Neural cell (in vitro differentiated cells): Measurements from ENCODE around the gene SLC24A3.

Experiments
- CTCF ChIP-seq: fragments of 450-650 bp; IDR thresholded peaks from 2 replicates; pipeline ENCODE4 v1.5.1; 2014; ENCODE audit warnings: antibody characterized with exemption, mild to moderate bottlenecking, moderate library complexity; ENCODE audit not compliant: poor library complexity, severe bottlenecking
- EP300 ChIP-seq: fragments of 450-650 bp; conservative IDR thresholded peaks from 2 replicates; pipeline ENCODE4 v1.6.1; 2014; ENCODE audit warnings: antibody characterized with exemption, mild to moderate bottlenecking, moderate library complexity; ENCODE audit not compliant: poor library complexity, severe bottlenecking
- EZH2 ChIP-seq: fragments of 200-600, 300-800 bp; shearing (Covaris generic), sonication (generic); IDR thresholded peaks from 2 replicates; pipeline ENCODE4 v1.6.1; 2014; ENCODE audit warnings: antibody characterized with exemption, low read length, borderline replicate concordance, mild to moderate bottlenecking; ENCODE audit not compliant: insufficient read depth, poor library complexity, severe bottlenecking
- MXI1 ChIP-seq: fragments of 450-650 bp; conservative IDR thresholded peaks from 2 replicates; pipeline ENCODE4 v1.6.1; 2014; ENCODE audit warnings: antibody characterized with exemption, mild to moderate bottlenecking; ENCODE audit not compliant: poor library complexity, severe bottlenecking
- POLR2AphosphoS5 ChIP-seq: IDR thresholded peaks from 2 replicates; pipeline ENCODE4 v1.6.1; 2012
- RAD21 ChIP-seq: fragments of 450-650 bp; conservative IDR thresholded peaks from 2 replicates; pipeline ENCODE4 v1.6.1; 2014; ENCODE audit warnings: antibody characterized with exemption, mild to moderate bottlenecking, moderate library complexity
- REST ChIP-seq: IDR thresholded peaks from 2 replicates; pipeline ENCODE4 v1.6.1; 2012; ENCODE audit warnings: borderline replicate concordance
- SMC3 ChIP-seq: fragments of 450-650 bp; conservative IDR thresholded peaks from 2 replicates; pipeline ENCODE4 v1.6.1; 2014; ENCODE audit warnings: antibody characterized with exemption, mild to moderate bottlenecking, moderate library complexity; ENCODE audit not compliant: poor library complexity
- TAF1 ChIP-seq: IDR thresholded peaks from 2 replicates; pipeline ENCODE4 v1.6.1; 2012; ENCODE audit warnings: low read depth

- TF ChIP-seq POLR2AphosphoS5 (no peak), CTCF (no peak), SMC3 (no peak), MXI1 (no peak), EZH2 (no peak), EP300 (no peak), RAD21 (no peak), TAF1 (no peak), REST (no peak)
These were observed 215.9 kb downstream of the SLC24A3 start for GRCh38 chr20:19428324-19428723.
